HT1080 (cell line): ENCODE results near the gene AURKA. TPM values are rescaled to one million over a fixed set of nuclear protein-coding genes. Genes with fewer than 3 reads are reported as not detected.
"Not testable (repeated sequence)": the region's sequence is repeated elsewhere in the genome, so short reads cannot be mapped to it uniquely, and the experiment has no call there.

Experiments
- DNase-seq: peaks from one replicate; pipeline ENCODE4 v3.0.0-alpha.2; 2015; ENCODE audit warnings: low read depth
- total RNA-seq: library from RNA; depleted of rRNA; stranded (reverse); fragments of >200 nt; shearing (Covaris generic); gene quantifications from 2 replicates; pipeline ENCODE4 v1.2.3, GENCODE V29; 2014

AURKA gene
- total RNA-seq, 1 experiment from 2014 or later = 148 TPM

DNA sequence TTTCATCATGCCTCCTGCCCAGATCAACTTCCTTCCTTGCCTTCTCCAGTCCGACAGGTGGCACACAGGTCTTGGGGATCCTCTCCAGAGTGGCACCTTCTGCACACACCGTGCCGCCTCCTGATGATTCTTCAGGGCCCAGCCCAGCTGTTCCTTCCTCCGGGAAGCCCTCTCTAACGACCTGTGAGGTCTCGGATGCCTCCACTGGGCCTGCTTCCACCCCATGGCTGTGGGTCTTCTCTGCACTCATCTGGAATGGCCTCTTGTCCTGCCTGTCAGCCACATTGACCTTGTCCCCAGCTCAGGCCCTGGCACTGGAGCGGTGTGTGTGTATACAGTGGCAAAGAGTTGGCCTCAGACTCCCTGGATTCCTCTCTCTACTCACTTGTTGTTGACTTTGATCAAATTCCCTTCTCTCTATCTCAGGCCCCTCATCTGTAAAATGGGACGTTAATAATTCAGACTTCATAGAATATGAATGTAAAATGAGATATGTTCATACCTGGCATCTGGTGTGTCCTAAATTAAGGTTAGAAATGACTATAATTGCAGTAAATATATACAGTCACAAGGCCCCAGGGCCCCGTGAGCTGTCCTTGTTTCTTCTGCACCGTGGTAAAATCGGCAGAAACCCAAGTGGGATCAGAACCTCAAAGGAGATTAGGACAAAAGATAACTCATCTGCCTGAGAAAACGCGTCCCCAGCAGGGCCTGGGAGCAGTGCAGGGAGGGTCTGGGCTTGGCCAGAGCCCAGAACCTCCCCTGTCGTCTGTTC, 31.7 kb downstream of the AURKA start:
- no peak for DNase-seq

GRCh38 chr20:56359212-56360132, 32.5 kb downstream of the AURKA start:
- DNase-seq = peak; percentile 45

DNA sequence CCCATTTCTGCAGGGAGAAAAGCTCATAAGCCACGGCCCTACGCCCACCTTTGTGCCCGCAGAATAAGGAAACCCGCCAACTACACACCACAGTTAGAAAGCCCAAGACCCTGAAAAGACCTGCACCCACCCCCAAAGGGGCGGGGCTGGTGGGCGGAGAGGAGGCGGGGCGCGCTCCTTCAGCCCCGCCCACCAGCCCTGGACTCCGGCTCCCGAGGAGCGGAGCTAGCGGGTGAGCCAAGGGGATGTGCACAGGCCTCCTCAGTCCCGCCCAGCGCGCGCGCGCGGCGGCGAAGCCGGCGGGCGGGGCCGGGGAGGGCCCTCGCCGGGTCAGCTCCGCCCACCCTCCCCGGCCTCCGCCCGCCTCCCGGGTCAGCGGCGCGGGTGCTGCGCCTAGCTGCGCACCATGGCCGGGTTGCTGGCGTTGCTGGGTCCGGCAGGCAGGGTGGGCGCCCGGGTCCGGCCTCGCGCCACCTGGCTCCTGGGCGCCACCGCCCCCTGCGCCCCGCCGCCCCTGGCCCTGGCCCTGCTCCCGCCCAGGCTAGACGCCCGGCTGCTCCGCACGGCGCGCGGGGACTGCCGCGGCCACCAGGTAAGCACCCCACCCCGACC, 33.3 kb downstream of the AURKA start, which contains the start of gene FAM210B:
TSS of gene FAM210B (plus strand) at position 375 of the 612 bp plus-strand sequence. CDS start at position 407, 32 bp downstream.
- peak; percentile 76 for DNase-seq

DNA sequence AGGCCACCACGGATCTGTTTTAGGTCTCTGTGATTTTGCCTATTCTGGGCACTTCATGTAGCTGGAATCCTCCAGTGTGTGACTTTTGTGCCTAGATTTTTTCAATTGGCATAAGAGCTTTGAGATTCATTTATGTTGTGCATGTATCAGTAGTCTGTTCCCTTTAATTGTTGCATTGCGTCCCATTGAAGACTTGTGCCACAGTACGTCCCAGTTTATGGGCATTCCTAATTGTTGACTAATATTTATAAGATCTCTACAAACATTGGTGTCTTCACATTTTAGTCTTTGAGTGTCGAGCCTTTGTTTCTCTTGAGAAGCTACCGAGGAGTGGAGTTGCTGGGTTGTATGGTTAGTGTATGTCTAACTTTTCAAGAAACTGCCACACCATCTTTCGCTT, 33.9 kb downstream of the AURKA start:
- no peak for DNase-seq

DNA sequence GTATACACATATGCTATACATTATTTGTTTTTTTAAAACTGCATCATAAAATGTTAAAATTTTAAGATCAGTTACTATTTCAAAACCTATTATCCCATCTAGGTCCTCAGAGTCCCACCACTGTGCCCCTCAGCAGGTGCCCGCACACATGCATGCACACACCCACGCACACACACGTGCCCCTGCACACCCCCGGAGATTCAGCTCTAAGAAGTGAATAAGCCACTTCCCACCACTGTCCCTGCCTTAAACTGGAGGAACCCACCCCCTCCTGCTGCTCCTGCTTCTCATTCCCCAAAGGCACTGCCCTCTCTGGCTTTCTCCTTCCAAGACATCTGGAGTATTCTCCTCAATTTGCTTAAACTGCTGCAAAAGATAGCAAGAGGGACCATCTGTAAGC, 38.7 kb downstream of the AURKA start:
- no peak for DNase-seq

DNA sequence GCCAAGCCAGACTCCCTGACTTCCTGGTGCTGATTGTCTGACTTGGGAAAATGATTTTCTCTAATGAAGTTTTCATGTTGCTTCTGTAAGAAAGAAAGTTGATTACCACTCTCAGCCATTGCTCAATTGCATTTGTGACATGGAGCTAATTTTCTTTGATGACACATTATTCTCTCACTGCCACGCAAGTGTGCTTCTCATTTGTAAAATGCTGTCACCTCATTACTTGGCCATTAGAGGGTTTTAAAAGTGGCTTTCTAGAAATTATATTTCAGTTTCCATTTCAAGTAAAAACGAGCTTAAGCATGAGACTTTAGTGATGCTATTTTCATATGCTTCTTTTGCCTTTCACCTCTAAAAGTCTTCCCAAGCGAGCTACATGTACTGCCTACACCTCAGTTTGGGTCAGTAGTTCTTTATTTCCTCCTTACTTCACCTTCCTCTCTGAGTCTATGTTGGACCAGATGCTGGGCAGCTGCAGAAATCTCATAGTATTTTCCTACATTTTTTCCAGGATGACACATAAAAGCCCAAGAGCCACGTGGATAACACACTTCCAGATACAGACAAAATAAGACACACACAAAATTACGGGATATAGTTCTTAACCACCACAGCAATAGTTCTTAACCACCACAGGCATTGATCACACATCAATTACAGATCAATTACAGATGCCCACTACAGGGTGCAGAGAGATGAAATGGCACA, 39.5 kb downstream of the AURKA start:
- no peak for DNase-seq

DNA sequence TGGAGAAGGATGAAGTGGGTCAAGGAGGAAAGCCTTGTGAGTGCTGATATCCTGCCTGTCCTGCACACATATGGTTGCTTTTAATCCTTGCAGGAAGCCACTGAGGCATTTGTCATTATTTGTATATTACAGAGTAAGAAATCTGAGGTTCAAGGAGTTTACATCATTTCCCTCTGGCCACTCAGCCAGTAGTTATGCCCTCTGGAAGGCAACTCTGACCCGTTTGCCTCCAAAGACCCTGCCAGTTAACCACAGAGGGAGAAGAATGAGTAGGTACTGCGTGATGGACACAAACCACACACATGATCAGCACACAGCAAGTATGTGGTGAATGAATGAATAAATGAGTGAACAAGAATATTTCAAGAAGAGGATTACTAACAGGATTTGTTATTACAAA, 41.2 kb downstream of the AURKA start:
- peak; percentile 69 for DNase-seq

GRCh38 chr20:56348746-56349145, 43.3 kb downstream of the AURKA start:
- DNase-seq = no peak

DNA sequence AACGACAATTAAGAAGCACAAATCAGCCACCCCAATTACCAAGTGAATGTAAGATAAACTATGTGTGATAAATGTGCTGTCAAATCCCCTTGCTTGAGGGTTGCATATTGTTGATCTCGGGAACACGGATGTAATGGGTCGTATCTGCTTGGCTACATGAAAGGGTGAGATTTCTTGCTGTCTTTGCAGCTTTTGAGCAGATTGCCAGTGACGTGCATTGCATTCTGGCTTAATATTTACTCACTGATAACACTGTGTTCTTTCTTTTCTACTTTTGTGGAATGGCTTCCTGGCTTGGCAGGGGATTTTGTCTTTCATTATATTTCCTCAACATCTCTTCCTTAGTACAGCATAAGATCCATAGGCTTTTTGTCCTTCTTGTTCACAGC, 43.7 kb downstream of the AURKA start:
- no peak for DNase-seq

GRCh38 chr20:56347628-56348304, 44.2 kb downstream of the AURKA start:
- no peak for DNase-seq

DNA sequence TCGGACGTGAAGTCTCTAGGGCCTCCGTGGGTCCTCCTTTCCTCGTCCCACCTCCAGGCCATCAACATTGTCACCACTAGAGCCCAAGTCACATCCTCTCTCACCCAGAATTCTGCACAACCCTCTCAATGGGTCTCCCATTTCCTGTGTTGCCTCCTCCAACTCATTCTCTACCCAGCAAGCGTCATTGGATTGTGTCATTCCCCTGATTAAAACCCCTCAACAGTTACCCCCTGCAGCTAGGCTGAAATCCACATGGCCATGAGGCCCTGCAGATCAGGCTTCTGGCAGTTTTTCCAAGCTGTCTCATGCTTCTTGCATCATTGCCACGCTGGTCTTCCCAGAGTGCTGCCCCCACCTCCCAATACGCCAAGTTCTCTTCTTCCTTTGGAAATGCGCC, 46.1 kb downstream of the AURKA start:
- no peak for DNase-seq

- peak; percentile 29 for DNase-seq
Measured at GRCh38 chr20:56343861-56344381, 48.1 kb downstream of the AURKA start.

GRCh38 chr20:56342783-56343182, 49.2 kb downstream of the AURKA start:
- DNase-seq = no peak

DNA sequence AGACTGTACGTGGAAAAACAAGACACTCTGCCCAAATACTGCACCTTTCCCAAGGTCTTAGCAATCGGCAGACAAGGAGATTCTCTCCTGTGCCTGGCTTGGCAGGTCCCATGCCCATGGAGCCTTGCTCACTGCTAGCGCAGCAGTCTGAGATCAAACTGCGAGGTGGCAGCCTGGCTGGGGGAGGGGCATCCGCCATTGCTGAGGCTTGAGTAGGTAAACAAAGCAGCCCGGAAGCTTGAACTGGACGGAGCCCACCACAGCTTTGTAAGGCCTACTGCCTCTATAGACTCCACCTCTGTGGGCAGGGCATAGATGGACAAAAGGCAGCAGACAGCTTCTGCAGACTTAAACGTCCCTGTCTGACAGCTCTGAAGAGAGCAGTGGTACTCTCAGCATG, 55.3 kb downstream of the AURKA start:
- DNase-seq = not testable (repeated sequence)

DNA sequence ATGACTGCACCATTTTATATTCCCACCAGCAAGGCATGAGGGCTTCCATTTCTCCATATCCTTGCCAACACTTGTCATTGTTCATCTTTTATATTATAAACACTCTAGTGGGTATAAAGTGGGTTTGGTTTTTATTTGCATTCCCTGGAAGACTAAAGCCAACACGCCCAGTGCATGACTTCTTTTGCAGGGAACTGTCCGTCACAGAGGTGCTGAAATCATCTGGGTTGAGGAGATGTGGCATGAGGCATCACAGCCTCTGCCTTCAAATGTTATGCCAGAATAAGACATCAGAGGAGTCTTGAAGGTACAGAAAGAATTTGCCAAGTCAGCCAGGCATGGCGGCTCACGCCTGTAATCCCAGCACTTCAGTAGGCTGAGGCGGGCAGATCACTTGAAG, 63.2 kb downstream of the AURKA start:
- no peak for DNase-seq

GRCh38 chr20:56324806-56325205, 67.2 kb downstream of the AURKA start:
- DNase-seq = no peak

GRCh38 chr20:56323656-56324055, 68.4 kb downstream of the AURKA start:
- DNase-seq = no peak

GRCh38 chr20:56323206-56323605, 68.8 kb downstream of the AURKA start:
- DNase-seq = no peak

DNA sequence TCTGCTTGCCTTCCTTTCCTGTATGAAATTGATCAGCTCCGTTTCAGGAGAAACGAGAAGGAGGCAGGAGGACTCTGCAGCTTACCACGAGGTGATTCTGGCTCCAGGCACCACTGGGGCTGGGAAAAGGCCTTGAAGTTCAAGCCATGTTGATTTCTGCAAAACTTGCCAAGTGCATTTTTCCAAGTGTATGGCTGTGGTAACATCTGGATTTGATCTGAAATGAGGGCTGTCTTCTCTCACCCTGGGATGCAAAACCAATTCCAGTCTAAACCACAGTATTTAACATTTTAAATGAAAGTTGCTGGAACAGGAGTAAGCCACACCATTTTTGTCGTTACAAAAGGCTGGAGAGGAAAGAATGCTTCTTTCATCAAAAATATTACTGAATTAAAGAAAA, 69.3 kb downstream of the AURKA start:
- no peak for DNase-seq
